GM19463 (cell line): ENCODE results near the gene ENOX1.
"Not testable (repeated sequence)": the region's sequence is repeated elsewhere in the genome, so short reads cannot be mapped to it uniquely, and the experiment has no call there.

Experiments
- ATAC-seq: cut with Tn5 transposase; IDR thresholded peaks from one replicate; pipeline ENCODE4 v1.9.1; 2021; ENCODE audit warnings: mild to moderate bottlenecking, moderate library complexity; ENCODE audit not compliant: unreplicated experiment

Gene ENOX1

GRCh38 chr13:43363156-43363953, 423.4 kb downstream of the ENOX1 start:
- ATAC-seq, result no peak

- no peak for ATAC-seq
These were observed 424.2 kb downstream of the ENOX1 start for GRCh38 chr13:43362556-43362955.

GRCh38 chr13:43360892-43361610, 425.7 kb downstream of the ENOX1 start:
- ATAC-seq, result no peak

- ATAC-seq, result no peak
These were observed 426.6 kb downstream of the ENOX1 start for GRCh38 chr13:43360171-43360570.

GRCh38 chr13:43359536-43359935, 427.2 kb downstream of the ENOX1 start:
- ATAC-seq, result no peak

GRCh38 chr13:43357564-43357963, 429.2 kb downstream of the ENOX1 start:
- ATAC-seq, result no peak

- no peak for ATAC-seq
These were observed 430.2 kb downstream of the ENOX1 start for GRCh38 chr13:43356567-43356966.

- ATAC-seq, result no peak
These were observed 431.0 kb downstream of the ENOX1 start for GRCh38 chr13:43355774-43356173.

- no peak for ATAC-seq
These were observed 432.4 kb downstream of the ENOX1 start for GRCh38 chr13:43354153-43354945.

- no peak for ATAC-seq
These were observed 433.1 kb downstream of the ENOX1 start for GRCh38 chr13:43353631-43354030.

GRCh38 chr13:43351612-43352011, 435.2 kb downstream of the ENOX1 start:
- ATAC-seq, result not testable (repeated sequence)

GRCh38 chr13:43348397-43348796, 438.4 kb downstream of the ENOX1 start:
- ATAC-seq, result no peak

GRCh38 chr13:43347877-43348276, 438.9 kb downstream of the ENOX1 start:
- no peak for ATAC-seq

GRCh38 chr13:43346427-43346826, 440.3 kb downstream of the ENOX1 start:
- ATAC-seq, result no peak

GRCh38 chr13:43343645-43344044, 443.1 kb downstream of the ENOX1 start:
- no peak for ATAC-seq

- no peak for ATAC-seq
These were observed 446.8 kb downstream of the ENOX1 start for GRCh38 chr13:43339805-43340550.

- ATAC-seq, result no peak
These were observed 447.5 kb downstream of the ENOX1 start for GRCh38 chr13:43339145-43339804.

GRCh38 chr13:43335764-43336163, 451.0 kb downstream of the ENOX1 start:
- no peak for ATAC-seq

- ATAC-seq, result no peak
These were observed 453.6 kb downstream of the ENOX1 start for GRCh38 chr13:43333176-43333575.

- ATAC-seq, result no peak
These were observed 455.1 kb downstream of the ENOX1 start for GRCh38 chr13:43331672-43332071.
